RWPE1 (cell line): ENCODE measurements around the gene GFOD1.

Experiments
- CTCF ChIA-PET: fragments of 350-600 bp; sonication (Branson Sonifier 250); formaldehyde crosslinking; extraction: SDS; loops from one replicate; lab custom pipeline; 2021; lab: Yijun Ruan, JAX
- POLR2A ChIA-PET: fragments of 400-600 bp; formaldehyde crosslinking; extraction: SDS; loops from one replicate; lab custom pipeline; 2020; ENCODE audit warnings: antibody characterized with exemption; ENCODE audit not compliant: low non-redundant PET; lab: Yijun Ruan, JAX
- DNase-seq: peaks from one replicate; pipeline ENCODE4 v3.0.0; 2012; ENCODE audit warnings: low spot score
- H3K27ac ChIP-seq: fragments of 450-650 bp; 2 replicates; pipeline ENCODE4 v1.5.1; 2017
- CTCF ChIP-seq: fragments of 450-650 bp; conservative IDR thresholded peaks from 2 replicates; pipeline ENCODE4 v1.5.1; 2017; ENCODE audit warnings: low read depth, mild to moderate bottlenecking

The GFOD1 gene

GRCh38 chr6:13454286-13455221, 32.8 kb downstream of the GFOD1 start:
- peak overlapping the region; percentile 34 for H3K27ac ChIP-seq
- CTCF ChIA-PET: interaction anchor here (0.6 kb wide), 1 partner anchor 122 kb away, joined by 3 read pairs; no protein-coding TSS in a partner anchor
- TF ChIP-seq CTCF: no peak
- no peak for DNase-seq
- POLR2A ChIA-PET: no interaction called here

- ChIA-PET POLR2A (no interaction called here), CTCF (no interaction called here)
- peak overlapping the region; percentile 34 for H3K27ac ChIP-seq
- no peak for TF ChIP-seq CTCF
- DNase-seq: peak; percentile 77
Observed at GRCh38 chr6:13453771-13454251, 33.6 kb downstream of the GFOD1 start.

- no peak for DNase-seq
- H3K27ac ChIP-seq: no peak overlapping the region
- ChIA-PET POLR2A (no interaction called here), CTCF (no interaction called here)
- no peak for TF ChIP-seq CTCF
Observed at GRCh38 chr6:13453153-13453552, 34.2 kb downstream of the GFOD1 start.

GRCh38 chr6:13452346-13453117, 34.9 kb downstream of the GFOD1 start:
- no peak overlapping the region for H3K27ac ChIP-seq
- DNase-seq: no peak

GRCh38 chr6:13451181-13451895, 36.1 kb downstream of the GFOD1 start:
- ChIA-PET CTCF (no interaction called here), POLR2A (no interaction called here)
- no peak overlapping the region for H3K27ac ChIP-seq
- TF ChIP-seq CTCF: no peak
- DNase-seq: no peak

More at GRCh38 chr6:13452346-13453117, 34.9 kb downstream of the GFOD1 start:
- ChIA-PET POLR2A (no interaction called here), CTCF (no interaction called here)
- TF ChIP-seq CTCF: no peak

GRCh38 chr6:13450628-13451027, 36.8 kb downstream of the GFOD1 start:
- ChIA-PET POLR2A (no interaction called here), CTCF (interaction anchor here (0.6 to 0.7 kb wide), 2 partner anchors 17 to 25 kb away, joined by 3 read pairs; no protein-coding TSS in a partner anchor)
- H3K27ac ChIP-seq: no peak overlapping the region
- no peak for TF ChIP-seq CTCF
- DNase-seq: no peak
